ENCODE data around the gene ATRIP.

DNA sequence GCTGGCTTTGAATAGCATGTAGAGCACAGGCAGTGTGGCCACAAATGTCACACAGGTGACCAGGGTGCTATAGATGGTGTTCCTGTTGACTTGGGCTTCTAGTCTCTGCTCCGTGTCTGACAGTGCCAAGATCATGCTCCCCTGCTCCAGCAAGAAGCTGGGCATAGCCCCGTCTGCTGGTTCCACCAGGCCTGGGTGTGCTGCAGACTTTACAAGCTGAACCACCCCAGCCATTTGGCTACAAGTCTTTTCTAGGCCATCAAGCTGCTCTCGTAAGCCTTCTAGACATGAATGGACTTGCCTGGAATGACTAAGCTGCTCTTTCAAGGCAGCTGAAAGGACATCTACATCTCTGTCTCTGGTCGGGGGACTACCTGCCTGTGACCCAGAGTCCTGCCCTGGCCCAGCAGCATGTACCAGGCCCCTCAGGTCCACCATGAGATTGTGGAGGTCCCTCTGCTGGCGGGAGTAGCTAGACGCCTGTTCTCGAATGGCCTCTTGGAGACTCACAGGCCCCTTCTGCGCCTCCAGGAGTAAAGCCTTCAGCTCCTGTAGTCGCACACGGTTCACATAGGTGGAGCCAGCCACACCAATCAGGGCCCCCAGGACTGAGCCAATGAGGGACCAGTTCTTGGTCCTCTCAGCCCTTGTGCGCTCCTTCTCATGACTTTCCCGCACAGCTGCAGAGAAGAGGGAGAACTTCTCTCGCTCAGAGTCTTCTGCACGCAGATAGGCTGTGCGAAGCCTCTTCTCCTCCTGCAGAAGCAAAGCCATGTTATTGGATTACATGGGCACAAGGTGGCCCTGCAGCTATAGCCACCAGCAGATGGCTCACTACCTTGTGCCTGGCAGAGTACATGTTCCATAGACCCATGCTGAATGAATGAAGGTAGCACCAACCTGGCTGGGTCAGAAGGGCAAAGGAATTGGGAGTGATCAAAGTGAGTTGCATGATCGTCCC lies 13.8 kb upstream of the ATRIP start:
- TF ChIP-seq, protein P1, sequence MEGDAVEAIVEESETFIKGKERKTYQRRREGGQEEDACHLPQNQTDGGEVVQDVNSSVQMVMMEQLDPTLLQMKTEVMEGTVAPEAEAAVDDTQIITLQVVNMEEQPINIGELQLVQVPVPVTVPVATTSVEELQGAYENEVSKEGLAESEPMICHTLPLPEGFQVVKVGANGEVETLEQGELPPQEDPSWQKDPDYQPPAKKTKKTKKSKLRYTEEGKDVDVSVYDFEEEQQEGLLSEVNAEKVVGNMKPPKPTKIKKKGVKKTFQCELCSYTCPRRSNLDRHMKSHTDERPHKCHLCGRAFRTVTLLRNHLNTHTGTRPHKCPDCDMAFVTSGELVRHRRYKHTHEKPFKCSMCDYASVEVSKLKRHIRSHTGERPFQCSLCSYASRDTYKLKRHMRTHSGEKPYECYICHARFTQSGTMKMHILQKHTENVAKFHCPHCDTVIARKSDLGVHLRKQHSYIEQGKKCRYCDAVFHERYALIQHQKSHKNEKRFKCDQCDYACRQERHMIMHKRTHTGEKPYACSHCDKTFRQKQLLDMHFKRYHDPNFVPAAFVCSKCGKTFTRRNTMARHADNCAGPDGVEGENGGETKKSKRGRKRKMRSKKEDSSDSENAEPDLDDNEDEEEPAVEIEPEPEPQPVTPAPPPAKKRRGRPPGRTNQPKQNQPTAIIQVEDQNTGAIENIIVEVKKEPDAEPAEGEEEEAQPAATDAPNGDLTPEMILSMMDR (IDR thresholded peaks at IDR 0.05): no peak
- TF ChIP-seq EP300 (IDR thresholded peaks at IDR 0.05): no peak
- no peak for TF ChIP-seq POLR2A (IDR thresholded peaks at IDR 0.05)

Data from upper lobe of left lung (tissue), 4 donors.